HG02885 (cell line): Measurements from ENCODE around the gene ANKRD9.
A peak's percentile ranks its signal among the peaks of the same experiment; 100 is the strongest.
"Not testable (repeated sequence)": the region's sequence is repeated elsewhere in the genome, so short reads cannot be mapped to it uniquely, and the experiment has no call there.

ENCODE experiments used
- ATAC-seq: cut with Tn5 transposase; IDR thresholded peaks from one replicate; pipeline ENCODE4 v1.9.1; 2021; ENCODE audit warnings: mild to moderate bottlenecking; ENCODE audit not compliant: unreplicated experiment, poor library complexity

The ANKRD9 gene, protein sequence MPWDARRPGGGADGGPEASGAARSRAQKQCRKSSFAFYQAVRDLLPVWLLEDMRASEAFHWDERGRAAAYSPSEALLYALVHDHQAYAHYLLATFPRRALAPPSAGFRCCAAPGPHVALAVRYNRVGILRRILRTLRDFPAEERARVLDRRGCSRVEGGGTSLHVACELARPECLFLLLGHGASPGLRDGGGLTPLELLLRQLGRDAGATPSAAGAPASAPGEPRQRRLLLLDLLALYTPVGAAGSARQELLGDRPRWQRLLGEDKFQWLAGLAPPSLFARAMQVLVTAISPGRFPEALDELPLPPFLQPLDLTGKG

DNA sequence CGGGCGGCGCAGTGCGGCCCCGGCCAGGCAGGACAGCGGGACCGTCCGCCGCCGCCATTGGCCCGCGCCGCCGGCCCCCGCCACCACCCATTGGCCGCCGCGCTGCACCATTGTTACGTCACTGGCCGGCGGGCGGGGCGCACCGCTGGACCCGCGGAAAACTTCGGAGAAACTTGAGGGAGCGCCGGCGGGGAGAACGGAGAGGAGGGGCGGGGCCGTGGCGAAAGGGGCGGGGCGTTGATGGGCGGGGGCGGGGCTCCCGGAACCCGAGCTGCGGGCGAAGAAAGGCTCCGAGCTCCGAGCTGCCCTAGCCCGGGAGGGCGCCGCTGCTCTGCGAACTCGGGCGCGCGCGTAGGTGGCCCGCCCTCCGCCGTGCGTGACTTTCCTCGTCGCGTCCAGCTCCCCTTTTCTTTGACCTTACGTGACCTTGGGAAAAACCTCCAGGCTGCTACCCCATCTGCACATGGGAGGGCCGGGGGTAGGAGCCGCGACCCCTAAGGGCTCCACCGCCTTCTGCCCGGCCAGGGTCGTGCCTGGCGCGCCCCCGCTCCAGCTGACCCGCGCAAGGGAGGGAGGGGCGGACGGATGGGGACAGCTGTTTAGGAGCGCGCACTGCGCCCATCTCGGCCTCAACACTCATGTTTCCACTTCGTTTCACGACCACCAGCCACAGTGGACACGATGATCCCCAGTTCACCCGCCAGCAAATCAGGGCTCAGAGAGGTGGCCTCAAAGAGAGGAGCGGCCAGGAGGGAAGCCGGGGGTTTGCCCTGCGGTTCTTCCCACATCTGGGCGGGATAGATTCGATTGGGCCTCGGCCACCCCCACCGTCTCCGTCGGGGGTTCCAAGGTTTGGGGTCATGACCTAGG, at the start of gene ANKRD9:
TSS of gene ANKRD9 (minus strand) at position 31 of the 870 bp plus-strand sequence. CDS start 1,887 bp downstream, outside the sequence.
- ATAC-seq = peak; percentile 90

DNA sequence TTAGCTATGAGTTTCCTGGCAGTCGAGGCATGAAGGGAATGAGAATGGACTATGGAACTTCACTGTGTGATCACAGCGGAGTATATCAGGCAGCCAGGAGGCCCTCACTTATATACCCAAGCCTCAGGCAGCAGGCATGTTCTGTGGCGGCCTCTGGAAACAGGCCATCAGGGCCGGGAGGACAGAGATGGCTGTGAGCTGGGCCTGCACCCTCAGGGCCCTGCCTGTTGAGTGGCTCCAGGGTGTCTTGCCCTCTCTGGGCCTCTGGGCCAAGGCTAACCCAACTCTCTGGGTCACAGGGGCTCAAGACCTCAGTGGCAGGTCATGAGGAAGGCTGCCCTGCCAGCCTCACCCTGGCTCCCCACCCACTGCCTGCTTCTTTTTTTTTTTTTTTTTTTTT, 49.0 kb upstream of the ANKRD9 start:
- ATAC-seq = no peak

DNA sequence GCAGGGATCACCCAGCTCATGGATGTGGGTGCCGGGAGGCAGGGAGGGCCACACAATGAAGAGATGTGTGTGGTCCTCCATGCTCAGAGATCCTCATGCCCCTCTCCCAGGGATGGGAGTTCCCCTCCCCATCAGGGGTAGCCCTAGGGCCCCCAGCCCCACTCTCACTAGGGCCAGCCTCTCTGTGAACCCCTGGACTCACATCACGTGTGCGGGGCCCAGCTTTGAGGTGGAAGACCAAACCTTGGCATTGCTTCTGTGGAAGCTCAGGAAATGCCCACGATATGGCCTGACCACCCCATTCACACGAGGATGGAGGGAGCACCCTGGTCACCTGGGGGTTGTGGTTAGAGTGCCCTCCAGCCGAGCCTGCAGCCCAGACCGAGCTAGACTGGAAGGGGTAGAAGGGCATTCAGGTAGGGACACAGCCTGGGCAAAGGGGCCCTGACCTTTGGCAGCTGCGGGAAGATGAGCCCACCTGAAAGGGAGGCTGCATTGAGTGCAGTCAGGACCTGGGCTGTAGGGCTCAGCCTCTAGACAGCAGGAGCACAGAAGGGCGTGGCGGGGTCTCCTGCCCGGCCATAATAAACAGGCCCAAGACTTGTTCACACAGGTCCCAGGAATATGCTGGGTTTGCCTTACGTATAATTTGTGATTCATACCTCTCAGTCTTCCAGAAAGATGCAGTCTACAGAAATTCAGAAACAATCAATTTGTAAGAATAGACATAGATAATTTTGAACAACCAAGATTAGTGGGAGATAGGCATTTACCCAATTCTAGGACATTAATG, 48.1 kb upstream of the ANKRD9 start:
- no peak for ATAC-seq

GRCh38 chr14:102556098-102556677, 46.6 kb upstream of the ANKRD9 start:
- no peak for ATAC-seq

DNA sequence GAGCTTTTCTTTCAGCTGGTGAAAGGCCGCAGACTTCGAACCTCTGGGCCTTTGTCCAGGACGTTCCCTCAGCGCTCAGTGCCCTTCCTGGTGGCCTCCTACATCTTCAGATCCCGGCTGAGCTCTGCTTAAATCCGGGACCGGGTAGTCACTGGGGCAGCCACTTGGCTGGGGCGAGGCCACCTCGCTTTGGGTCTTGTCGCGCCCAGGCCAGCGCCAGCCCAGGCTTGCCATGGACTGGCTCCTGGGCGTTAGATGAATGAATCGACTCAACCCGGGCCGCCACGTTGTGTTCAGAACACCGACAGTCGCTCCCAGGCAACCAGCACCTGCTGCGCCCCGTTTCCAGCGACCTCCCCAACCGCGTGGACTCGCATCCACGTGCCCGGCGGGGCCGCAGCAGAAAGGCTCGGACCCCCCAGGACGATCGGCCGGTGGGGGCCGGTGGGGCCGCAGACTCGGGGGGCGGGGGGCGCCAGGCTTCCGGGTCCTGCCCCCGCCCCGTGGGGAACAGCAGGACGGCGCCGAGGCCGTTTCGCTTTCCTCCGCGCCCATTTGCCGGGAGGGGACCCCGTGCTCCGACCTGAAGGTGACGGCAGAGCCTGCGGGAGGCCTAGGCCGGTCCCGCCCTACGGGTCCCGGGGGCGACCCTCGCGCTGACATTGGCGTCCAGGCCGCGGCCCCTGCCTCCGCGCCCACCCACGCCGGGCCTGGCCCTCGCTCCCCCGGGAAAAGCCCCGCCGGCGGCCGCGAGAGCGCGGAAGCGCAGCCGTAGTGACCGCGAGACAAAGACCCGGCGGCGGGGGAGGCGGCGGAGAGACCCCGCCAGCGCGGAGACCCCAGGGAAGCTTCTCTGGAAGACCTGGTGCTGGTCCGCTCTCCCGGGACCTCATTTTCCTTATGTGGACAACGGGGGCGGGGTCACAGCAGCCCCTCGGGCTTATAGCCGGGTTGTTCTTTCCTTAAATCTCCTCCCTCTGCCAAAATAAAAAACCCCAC, 45.5 kb upstream of the ANKRD9 start:
- ATAC-seq = no peak

DNA sequence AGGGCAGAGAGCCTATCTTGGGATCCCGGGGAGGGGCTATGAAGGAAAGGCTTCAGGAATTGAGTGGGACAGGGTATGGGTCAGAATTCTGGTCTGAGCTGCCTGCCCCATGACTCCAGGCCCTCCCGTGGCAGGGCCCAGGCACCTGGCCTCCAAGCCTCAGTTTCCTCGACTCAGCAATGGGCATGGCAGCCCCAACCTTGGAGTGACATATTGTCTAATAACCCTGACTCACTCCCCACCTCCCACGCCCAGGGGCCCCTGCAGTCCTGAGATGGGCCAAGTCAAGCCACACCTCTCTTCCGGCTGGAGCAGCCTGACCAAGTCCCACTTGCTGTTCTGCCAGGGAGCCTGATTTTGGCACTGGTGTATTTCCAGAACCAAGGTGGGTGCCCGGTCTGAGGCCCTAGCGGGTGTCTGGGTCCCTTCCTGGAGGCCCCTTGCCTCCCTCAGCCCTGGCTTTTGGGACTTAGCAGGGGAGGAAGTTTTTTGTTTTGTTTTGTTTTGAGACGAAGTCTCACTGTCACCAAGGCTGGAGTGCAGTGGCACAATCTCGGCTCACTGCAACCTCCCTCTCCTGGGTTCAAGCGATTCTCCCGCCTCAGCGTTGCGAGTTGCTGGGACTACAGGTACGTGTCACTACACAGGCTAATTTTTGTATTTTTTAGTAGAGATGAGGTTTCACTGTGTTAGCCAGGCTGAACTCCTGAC, 42.6 kb upstream of the ANKRD9 start:
- no peak for ATAC-seq

DNA sequence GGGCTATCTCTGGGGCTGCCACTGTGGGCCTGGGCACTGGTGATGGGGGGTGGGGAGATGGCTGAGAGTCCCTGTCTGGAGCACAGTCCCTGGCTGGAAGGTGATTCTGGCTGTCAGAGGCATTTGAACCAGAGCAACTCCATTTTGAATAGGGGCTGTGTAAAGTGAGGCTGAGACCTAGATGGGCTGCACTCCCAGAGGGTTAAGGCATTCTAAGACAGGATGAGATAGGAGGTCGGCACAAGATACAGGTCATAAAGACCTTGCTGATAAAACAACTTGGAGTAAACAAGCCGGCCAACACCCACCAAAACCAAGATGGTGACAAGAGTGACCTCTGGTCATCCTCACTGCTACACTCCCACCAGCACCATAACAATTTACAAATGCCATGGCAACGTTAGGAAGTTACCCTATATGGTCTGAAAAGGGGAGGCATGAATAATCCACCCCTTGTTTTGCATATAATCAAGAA, 41.4 kb upstream of the ANKRD9 start:
- ATAC-seq = not testable (repeated sequence)

GRCh38 chr14:102548616-102549240, 39.2 kb upstream of the ANKRD9 start:
- no peak for ATAC-seq

GRCh38 chr14:102545461-102546265, 36.1 kb upstream of the ANKRD9 start:
- ATAC-seq = no peak

GRCh38 chr14:102544747-102545460, 35.3 kb upstream of the ANKRD9 start:
- no peak for ATAC-seq

- ATAC-seq = no peak
These were observed 34.6 kb upstream of the ANKRD9 start for GRCh38 chr14:102544046-102544746.

DNA sequence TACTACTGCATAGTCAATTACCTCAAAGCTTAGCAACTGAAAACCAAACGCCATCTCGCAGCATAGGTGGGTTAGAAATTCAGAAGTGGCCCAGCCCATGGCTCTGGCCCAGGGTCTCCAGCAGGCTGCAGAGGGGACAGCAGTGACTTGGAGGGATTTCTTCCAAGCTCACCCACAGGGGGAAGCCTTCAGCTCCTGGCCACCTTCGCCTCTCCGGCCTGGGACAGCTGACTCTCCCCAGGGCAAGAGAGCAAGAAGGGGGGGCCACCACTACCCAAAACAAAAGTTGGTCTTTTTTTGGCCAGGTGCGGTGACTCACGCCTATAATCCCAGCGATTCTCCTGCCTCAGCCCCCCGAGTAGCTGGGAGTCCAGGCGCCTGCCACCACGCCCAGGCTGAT, 32.2 kb upstream of the ANKRD9 start:
- ATAC-seq = no peak

DNA sequence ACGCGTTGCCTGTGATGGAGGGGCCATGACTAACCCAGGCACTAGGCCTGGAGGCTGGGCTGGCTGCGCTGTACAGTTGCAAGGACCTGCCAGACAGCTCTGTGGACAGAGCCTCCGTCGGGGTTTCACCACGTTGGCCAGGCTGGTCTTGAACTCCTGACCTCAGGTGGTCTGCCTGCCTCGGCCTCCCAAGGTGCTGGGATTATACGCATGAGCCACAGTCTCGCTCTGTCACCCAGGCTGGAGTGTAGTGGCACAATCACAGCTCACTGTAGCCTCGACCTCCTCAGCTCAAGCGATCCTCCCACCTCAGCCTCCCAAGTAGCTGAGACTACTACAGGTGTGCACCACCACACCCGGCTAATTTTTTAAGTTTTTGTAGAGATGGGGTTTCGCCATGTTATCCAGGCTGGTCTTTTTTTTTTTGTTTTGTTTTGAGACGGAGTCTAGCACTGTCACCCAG, 31.5 kb upstream of the ANKRD9 start:
- ATAC-seq = not testable (repeated sequence)

DNA sequence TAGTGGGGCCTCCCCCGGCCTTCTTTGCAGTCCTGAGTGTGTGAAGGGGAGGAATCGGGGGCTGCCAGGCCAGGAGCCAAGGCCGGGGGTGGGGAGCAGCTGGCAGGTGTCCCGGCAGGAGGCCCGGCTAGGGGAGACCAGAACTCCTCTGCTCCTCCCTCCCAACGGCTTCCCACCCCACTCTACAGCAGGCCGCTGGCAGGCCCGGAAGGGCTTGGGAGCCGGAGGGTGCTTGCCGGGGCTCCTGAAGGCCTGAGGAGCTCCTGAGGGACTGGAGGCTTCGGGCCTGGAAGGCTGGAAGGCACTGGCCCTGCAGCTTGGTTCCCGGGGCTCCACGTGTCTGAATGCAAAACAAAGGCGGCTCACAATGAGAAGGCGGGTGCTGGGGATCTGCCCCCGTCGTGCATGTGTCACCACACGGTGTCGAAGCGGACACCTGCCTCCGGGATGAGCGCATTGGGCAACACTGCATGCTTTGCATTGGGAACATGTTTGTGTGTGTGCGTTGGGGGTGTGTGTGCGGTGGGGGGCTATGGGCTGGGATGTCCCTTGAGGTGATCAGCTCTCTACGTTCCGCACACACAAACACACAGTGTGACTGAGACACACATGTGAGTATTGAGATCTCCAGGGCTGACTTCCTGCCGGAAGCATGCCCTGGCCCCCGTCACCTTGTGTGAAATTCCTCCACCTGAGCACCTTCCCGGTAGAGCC, 30.9 kb upstream of the ANKRD9 start:
- no peak for ATAC-seq
